Measurements from ENCODE around the gene PCCB. TPM values are rescaled to one million over a fixed set of nuclear protein-coding genes. Genes with fewer than 3 reads are reported as not detected.

The PCCB gene
- total and polyA plus RNA-seq, 2 of the 8 experiments (the other 6 are each of a cell fraction or from before 2014, with no cell fraction given): 56.7 to 84.4 TPM

GRCh38 chr3:136327671-136328070, 77.5 kb downstream of the PCCB start:
- Histone ChIP-seq H2BK12ac (ENCODE audit: low read depth, low read length) (no peak overlapping the region), H3K27ac (ENCODE audit: low read depth, low read length) (no peak overlapping the region), H3K4me3 (ENCODE audit: extremely low read depth in 1 of 4, insufficient read depth in 2 of 4, low read depth in 3 of 4, low read length in 4 of 4) (no peak overlapping the region), H2AFZ (ENCODE audit: low read length) (no peak overlapping the region), H3K14ac (ENCODE audit: insufficient read length) (no peak overlapping the region), H3K4ac (replicated peaks; ENCODE audit: insufficient read length, low read depth, low read length) (no peak overlapping the region), H3K79me2 (ENCODE audit: control insufficient read depth in 1 of 2, insufficient read depth in 2 of 2, low read length in 2 of 2) (no peaks in the 10 kb centered on the region), H4K8ac (ENCODE audit: extremely low read depth, insufficient read depth, low read length) (no peak overlapping the region), H3K23ac (ENCODE audit: insufficient read length) (no peak overlapping the region), H3K18ac (ENCODE audit: extremely low read depth, low read length) (no peak overlapping the region), H3K36me3 (ENCODE audit: control insufficient read depth in 2 of 4, insufficient read depth in 4 of 4, low read length in 3 of 4) (peaks cover 0 to 15% (median 3%) of the 10 kb centered on the region in 4 experiments; a peak in 3 of 8 replicates), H3K23me2 (ENCODE audit: low read depth, low read length) (no peaks in the 10 kb centered on the region), H3K9me3 (ENCODE audit: insufficient read depth in 2 of 2, low read depth in 1 of 2, low read length in 1 of 2) (no peaks in the 10 kb centered on the region), H2BK5ac (ENCODE audit: low read depth, low read length) (no peak overlapping the region), H3K79me1 (ENCODE audit: low read depth, low read length) (no peaks in the 10 kb centered on the region), H2BK15ac (ENCODE audit: low read length) (no peak overlapping the region), H2BK120ac (replicated peaks; ENCODE audit: low read depth, low read length) (no peak overlapping the region), H4K91ac (replicated peaks; ENCODE audit: insufficient read length, low read length) (no peak overlapping the region), H3K4me2 (ENCODE audit: insufficient read depth in 1 of 2, low read depth in 2 of 2, low read length in 2 of 2) (no peak overlapping the region), H4K5ac (ENCODE audit: insufficient read length, low read depth, low read length) (no peak overlapping the region), H3K27me3 (replicated peaks in 1 of 4; ENCODE audit: control insufficient read depth in 3 of 4, extremely low read depth in 1 of 4, insufficient read depth in 3 of 4, low read length in 3 of 4) (no peaks in the 10 kb centered on the region), H2AK5ac (ENCODE audit: low read depth, low read length) (no peak overlapping the region), H3K56ac (replicated peaks; ENCODE audit: insufficient read length, low read depth, low read length) (no peak overlapping the region), H3K4me1 (replicated peaks in 1 of 4; ENCODE audit: control insufficient read depth in 3 of 4, insufficient read depth in 4 of 4, low read length in 3 of 4) (no peaks in the 10 kb centered on the region), H4K20me1 (replicated peaks in 1 of 2; ENCODE audit: control insufficient read depth in 1 of 2, insufficient read depth in 2 of 2, low read length in 2 of 2) (no peaks in the 10 kb centered on the region), H2BK20ac (ENCODE audit: low read length) (no peak overlapping the region), H3K9ac (replicated peaks in 1 of 4; ENCODE audit: extremely low read depth in 1 of 4, low read depth in 3 of 4, low read length in 3 of 4) (no peak overlapping the region)
- CTCF ChIA-PET (ENCODE audit: partially characterized antibody): interaction anchor here (0.5 to 2.7 kb wide), 3 partner anchors 13 to 24 kb away, joined by 3 to 8 read pairs (median 5); no protein-coding TSS in a partner anchor
- FAIRE-seq: no peak
- POLR2A ChIA-PET (ENCODE audit: partially characterized antibody): no interaction called here
- WGBS, 2 experiments (ENCODE audit: extremely low coverage in 1 of 2, insufficient coverage in 1 of 2, insufficient read length in 1 of 2, insufficient replicate concordance in 2 of 2, low coverage in 1 of 2, low lambda C conversion rate in 2 of 2, missing lambda C conversion rate in 1 of 2): 93% methylated on average over 5 of the region's 5 CpGs; no CpG with 5 or more reads in 1 of the 2 experiments
- DNase-seq (ENCODE audit: low read depth in 1 of 2, low spot score in 2 of 2): no peak
- no peak for TF ChIP-seq SIRT6 (IDR thresholded peaks at IDR 0.05; ENCODE audit: low read length)
- TF ChIP-seq CTCF (IDR thresholded peaks at IDR 0.05; ENCODE audit: control extremely low read depth in 1 of 3, insufficient read depth in 1 of 3, low read depth in 1 of 3, low read length in 3 of 3): no peak
- no peak for TF ChIP-seq CHD1 (IDR thresholded peaks at IDR 0.05; ENCODE audit: low read depth, low read length)
- no peak for TF ChIP-seq ASH2L (IDR thresholded peaks at IDR 0.05; ENCODE audit: low read length)
- no peak for TF ChIP-seq SP2 (IDR thresholded peaks at IDR 0.05; ENCODE audit: low read length)
- no peak for TF ChIP-seq SIN3A (conservative IDR thresholded peaks at IDR 0.05 in 1 of 2, IDR thresholded peaks at IDR 0.05 in 1 of 2; ENCODE audit: low read depth in 1 of 2, low read length in 2 of 2)
- no peak for TF ChIP-seq TBP (IDR thresholded peaks at IDR 0.05; ENCODE audit: low read depth, low read length)
- no peak for TF ChIP-seq USF2 (IDR thresholded peaks at IDR 0.05; ENCODE audit: low read length)
- TF ChIP-seq PHF8 (conservative IDR thresholded peaks at IDR 0.05; ENCODE audit: low read depth, low read length): no peak
- no peak for TF ChIP-seq NANOG (IDR thresholded peaks at IDR 0.05; ENCODE audit: insufficient read depth, low read depth, low read length, poor library complexity, severe bottlenecking)
- TF ChIP-seq GTF2F1 (IDR thresholded peaks at IDR 0.05; ENCODE audit: borderline replicate concordance, low read depth, low read length): no peak
